HG03064 (cell line): ENCODE results near the gene VTI1B.
A peak's percentile ranks its signal among the peaks of the same experiment; 100 is the strongest.
"Not testable (repeated sequence)": the region's sequence is repeated elsewhere in the genome, so short reads cannot be mapped to it uniquely, and the experiment has no call there.

Experiments
- ATAC-seq: cut with Tn5 transposase; IDR thresholded peaks from one replicate; pipeline ENCODE4 v1.9.1; 2021; ENCODE audit warnings: low read depth; ENCODE audit not compliant: unreplicated experiment

The VTI1B gene

DNA sequence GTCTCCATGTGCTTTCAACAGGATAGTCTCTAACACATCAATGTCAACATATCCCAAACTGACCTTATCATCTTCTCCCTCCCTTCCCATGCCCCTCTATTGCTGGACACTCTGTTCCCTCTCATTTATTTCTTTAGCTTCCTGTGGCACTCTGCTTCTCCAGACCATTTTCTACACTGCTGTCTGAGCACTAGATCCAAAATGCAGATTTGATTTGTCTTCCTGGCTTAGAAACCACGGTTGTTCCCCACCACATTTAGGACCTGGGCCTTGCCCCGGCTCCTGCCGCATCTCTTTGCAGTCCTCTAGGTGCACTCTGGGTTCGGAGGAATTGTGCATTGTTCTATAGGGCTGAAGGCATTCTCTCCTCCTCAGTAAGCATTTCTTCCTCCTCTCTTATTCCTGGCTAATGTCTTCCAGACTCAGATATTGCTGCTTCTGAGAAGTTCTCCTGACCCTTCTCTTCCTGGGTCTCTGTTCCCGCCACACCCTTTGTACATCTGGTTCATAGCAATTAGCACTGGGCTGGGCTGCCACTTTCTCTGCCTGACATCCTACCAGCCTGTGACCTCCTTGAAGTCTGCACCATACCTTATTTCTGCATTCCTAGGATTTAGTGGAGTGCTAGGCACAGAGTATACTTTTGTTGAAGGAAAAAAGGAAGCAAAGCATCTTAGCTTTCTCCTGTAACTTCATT is 40.8 kb downstream of the VTI1B start:
- no peak for ATAC-seq

DNA sequence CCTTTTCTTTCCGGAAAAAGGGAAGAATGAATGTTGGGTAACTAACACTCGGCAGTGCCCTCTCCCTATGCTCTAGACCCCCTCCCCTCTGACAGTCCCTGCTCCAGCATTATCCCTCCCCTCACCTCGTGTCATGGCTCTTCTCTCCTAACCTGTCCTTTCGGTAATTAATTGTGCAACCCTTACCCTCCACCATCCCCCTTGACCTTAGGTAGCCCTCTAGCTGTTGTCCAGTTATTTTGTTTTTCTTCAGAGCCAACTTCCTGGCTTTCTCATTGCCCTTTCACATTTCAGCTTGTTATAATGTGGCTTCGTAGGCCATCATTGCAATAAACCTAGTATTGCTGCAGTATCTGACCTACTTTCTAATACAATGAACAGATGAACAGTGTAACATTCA is 43.5 kb downstream of the VTI1B start:
- ATAC-seq = no peak

DNA sequence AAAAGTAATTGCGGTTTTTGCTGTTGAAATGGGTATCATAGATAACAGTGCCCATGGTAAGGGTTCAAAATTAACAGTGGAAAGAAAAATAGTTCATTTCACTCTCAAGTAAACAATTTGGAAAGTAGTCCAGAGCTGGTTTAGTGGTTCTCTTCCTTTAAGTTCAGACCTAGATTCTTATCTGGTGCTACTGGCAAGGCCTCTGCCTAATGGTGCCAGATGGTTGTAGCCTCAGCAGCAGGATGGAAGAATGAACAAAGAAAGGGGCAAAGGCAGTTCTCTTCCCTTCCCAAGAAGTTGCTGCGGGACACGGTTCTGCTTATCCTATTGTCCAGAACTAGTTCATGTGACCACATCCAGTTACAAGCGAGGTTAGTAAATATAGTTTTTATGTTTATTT is 44.2 kb downstream of the VTI1B start:
- ATAC-seq = no peak

DNA sequence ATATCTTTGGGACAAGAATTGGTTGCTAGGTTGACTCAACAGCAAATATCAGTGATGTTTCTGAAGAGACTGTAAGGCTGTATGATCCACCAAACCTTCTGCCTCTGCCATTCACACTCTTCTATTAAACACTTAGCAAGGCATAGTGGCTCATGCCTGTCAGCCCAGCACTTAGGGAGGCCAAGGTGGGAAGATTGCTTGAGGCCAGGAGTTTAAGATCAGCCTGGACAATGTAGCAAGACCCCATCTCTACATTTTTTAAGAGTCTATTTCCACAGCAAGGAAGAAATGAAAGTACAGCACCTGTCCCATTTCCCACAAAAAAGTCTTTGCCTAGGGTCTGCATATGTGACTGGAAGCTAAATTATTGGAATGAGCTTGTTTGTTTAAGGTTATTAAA is 46.9 kb downstream of the VTI1B start:
- no peak for ATAC-seq

DNA sequence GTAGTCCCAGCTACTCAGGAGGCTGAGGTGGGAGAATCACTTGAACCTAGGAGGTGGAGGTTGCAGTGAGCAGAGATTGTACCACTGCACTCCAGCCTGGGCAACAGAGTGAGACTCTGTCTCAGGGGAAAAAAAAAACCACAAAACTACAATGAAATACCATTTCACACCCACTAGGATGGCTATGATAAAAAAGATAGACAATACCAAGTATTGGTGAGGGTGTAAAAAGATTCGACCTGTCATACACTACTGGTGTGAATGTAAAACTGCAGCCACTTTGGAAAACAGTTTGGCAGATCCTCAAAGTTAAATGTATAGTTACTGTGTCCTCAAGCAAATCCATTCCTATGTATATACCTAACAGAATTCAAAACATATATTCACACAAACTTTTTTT is 48.3 kb downstream of the VTI1B start:
- not testable (repeated sequence) for ATAC-seq

DNA sequence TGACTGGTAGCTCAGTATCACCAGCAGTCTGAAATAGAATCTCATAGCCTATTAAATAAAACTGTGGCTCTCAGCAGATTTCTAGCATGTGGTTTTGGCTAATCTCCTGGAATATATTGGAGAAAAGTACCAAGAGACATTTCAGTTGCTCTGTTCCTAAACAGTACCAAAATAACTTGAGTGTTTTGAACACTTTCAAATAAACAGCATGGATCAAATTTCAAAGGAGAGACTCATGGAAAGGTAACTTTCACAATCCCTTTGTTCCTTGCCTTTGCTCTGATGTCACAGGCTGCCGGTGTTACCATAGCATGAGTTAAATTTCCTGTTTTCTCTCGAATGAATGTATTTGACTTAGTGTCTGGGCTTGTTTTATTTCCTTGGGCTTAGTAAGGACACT is 51.3 kb downstream of the VTI1B start:
- no peak for ATAC-seq

DNA sequence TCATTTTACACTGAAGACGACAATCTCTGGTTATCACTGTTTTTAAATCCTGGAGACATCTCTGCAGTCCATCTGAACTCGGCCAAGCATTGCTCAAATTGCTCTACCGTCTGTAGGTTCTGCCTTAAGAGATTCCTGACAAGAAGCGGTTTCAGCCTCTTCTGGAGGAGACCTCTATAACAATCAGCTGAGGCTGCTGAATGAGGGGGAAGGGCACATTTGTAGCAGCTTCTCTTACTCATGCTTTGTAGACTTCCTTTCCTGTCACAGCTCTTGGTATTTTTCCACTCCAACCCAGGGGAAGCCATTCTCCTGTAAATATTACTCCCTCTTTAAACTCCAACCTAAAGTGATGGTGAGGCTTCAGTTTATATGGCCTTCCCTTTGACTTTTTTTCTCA is 51.8 kb downstream of the VTI1B start:
- no peak for ATAC-seq

DNA sequence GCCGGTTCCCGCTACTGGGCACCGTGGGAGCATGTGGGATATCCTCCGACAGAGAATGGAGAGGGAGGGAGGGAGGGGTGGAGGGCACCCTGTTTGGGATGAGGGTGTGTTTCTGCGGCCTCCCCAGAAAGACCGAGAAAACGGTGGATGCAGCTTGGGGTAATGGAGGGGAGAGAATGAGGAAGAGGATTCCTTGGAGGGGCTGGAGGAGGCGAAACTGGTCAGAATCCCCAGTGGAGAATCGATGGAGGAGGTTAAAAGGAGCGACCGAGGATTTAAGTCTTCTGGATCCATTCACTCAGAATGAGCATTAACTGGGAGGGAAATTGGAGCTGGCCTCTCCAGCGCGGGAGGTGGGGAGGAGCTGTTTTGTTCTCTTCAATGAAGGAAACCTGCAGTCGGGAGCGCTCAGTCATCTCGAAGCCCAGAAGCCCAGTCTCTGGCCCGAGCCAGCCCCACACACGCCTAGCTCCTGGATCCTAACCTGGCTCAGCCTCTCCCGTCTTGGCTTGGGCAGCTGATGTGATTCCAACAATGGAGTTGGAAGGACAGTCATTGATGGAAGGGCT is 54.1 kb downstream of the VTI1B start:
- ATAC-seq = no peak

DNA sequence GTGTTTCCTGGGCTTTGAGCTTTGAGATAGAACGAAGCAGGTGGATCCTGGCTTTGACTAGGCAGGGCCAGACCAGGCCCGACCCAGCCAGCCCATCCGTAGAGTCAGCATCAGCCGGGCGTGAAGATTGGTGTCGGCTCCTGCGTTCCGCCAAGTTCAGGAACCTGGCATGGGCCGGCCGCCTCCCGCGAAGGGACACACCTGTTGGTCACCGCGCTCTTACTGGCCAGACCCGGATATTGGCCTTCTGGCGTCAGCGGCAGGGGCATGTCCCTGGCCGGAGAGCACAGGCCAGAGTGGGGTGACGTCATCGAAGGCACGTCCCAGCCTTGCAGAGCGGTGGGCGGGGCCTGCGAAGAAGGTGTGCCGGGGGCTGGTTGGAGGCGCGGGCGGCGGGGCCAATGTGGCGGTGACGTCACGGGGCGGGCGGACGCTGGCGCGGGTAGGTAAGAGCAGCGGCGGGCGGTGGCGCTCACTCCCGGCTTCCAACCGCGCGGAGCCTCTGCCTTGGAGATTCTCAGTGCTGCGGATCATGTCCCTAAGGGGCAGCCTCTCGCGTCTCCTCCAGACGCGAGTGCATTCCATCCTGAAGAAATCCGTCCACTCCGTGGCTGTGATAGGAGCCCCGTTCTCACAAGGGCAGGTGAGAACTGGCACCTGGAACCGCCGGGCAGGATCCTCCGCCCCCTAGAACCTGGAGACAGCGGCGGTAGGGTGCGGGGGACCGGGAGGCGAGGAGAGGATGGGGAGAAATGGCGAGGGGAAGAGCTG is 54.8 kb downstream of the VTI1B start, which contains the start of gene ARG2:
TSS of gene ARG2 (plus strand) at position 475 of the 771 bp plus-strand sequence. CDS start at position 533, 58 bp downstream.
- ATAC-seq = peak; percentile 82

DNA sequence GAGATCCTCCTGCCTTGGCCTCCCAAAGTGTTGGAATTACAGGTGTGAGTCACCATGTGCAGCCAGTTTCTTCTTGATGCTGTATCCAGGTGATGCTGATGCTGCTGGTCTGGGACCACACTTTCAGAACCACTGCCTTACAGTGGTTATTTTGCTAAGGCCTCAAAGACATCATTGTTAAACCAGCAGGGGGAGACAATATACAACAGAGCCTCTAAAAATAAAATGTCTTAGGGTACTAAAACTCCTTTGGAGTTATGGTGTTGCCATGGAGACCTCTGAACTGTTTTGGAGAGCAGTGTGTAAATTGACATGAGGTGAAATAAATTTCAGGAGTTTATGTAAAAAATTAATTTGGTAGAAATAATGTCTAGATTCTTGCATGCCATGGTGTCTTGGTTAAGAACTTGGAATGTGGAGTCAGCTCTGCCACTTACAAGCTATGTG is 55.8 kb downstream of the VTI1B start:
- no peak for ATAC-seq

DNA sequence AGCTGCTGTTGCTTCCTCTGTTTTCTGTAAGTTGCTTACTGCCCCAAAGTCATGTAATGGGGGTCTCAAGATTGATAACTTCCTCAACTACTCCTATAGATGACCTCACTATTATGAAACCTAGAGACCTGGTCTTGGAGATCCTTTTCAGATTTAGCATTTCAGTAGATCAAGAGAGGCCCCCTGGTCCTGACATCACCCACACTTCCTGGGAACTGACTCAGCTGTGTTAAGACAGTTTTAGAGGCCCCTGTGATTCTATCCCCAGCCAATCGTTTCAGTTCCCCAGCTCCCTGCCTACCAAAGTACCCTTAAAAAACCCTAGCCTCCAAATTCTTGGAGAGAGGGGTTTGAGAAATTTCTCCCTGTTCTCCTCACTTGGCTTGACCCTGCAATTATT is 63.9 kb downstream of the VTI1B start:
- ATAC-seq = no peak

DNA sequence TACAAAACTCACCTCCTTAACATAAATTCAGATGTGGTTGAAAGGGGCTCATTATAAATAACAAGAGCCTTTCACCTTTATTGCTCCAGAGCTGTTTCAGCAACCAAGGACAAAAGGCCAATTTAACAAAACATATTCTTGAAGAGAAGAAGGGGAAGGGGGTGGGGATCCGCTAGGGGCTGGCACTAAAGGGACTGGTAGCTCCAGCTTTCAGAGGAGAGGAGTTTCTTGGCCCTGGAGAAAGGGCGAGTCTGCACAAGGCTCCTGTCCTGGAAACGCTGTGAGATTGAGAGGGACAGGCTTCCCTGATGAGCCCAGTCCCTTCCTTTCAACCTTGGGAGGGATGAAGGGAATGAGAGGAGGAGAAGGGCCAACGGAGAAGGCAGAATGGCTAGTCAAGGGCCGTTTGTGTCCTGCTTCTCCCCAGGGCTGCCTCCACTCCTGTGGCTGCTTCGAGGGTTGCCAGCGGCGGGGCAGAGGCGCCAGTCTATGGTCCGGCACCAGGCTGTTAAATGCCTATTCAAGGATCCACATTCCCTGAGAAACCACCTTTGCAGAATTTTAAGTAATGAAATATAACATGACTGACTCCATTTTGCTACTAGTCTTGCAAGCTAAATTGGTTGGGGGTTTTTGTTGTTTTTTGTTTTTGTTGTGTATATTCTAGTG is 64.7 kb downstream of the VTI1B start:
- no peak for ATAC-seq

DNA sequence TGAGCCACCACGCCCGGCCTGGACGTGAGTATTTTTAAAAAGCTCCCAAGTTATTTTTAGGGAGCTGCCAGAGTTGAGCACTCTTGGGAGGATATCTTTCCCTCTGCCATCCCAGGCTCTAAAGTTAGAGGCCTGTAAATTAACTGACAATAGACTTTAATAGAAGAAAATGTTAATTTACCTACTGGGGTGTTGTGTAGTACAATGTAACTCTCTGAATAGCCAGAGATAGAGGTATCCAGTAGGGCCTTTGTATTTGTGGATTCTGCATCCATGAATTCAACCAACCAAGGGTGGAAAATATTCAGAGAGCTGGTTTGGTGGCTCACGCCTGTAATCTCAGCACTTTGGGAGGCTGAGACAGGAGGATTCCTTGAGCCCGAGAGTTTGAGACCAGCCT is 66.8 kb downstream of the VTI1B start:
- no peak for ATAC-seq

DNA sequence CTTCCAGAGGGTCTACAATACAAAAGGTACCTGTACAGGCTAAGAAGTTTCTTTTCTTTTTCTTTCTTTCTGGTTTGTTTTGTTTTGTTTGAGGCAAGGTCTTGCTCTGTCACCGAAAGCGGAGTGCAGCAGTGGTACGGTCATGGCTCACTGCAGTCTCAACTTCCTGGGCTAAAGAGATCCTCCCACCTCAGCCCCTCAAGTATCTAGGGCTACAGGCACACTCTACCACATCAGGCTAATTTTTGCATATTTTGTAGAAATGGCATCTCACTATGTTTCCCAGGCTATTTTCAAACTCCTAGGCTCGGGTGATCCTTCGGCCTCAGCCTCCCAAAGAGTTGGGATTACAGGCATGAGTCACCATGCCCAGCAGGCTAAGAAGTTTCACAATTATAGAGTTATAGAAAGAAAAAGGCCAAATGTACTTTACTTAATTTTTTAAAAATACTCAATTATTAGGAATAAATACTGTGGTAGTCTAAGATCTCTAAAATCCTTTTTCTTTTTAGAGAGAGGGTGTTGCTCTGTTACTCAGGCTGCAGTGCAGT is 71.4 kb downstream of the VTI1B start:
- peak; percentile 66 for ATAC-seq

DNA sequence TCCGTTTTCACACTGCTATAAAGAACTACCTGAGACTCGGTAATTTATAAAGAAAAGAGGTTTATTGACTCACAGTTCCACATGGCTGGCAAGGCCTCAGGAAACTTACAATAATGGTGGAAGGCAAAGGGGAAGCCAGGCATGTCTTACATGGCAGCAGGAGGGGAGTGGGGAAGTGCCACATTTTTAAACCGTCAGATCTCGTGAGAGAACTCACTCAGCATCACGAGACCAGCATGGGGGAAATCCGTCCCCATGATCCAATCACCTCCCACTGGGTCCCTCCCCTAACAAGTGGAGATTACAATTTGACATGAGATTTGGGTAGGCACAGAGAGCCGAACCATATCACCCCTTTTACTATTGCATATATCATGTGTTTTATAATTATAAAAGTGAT is 72.4 kb downstream of the VTI1B start:
- ATAC-seq = no peak

DNA sequence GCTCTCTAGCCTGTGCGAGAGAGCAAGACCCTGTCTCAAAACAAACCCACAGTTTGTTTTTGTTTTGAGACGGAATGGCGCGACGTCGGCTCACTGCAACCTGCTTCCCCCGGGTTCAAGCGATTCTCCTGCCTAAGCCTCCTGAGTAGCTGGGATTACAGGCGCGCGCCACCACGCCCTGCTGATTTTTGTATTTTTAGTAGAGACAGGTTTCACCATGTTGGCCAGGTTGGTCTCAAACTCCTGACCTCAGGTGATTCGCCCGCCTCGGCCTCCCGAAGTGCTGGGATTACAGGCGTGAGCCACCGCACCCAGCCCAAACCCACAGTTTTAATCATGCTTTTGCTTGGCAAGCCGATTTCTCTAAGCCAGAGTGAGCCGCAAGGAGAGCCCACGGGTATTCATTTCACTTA is 73.9 kb downstream of the VTI1B start:
- not testable (repeated sequence) for ATAC-seq

DNA sequence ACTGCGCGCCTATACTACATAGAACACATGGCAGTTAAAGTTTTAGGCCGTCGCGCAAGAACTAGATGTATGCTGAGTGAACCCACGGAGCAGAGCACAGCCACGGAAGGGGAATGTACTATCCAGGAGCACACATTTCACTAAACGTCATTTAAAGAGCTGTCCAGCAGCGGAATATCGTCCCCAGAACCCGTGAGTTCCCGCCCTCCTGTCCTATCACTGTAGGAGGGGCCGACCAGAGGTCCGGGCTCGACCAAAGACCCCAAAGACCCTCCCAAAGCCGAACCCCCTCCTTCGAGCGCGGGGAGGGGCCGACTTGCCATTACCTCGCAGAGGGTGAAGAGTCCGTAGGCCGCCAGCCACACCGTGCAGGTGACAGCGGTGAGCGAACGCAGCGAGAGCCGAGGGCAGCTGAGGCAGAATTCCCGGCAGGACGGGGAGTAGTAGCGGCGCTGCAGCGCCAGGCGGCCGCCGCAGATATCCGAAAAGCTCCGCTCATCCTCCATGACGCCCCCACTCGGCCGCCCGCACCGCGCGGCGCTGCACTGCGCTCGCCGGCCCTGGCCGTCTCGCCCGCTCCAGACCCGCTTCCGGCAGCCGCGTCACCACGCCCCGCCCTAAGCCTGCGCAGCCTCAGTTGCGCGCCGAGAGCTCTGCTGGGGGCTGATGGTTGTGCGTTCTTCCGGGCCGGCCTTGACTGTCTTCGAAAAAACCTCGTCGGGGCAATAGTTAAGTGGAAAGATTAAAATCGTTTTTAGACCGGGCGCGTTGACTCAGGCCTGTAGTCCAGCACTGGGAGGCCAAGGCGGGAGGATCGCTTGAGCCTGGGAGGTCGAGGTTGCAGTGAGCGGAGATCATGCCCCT is 74.5 kb downstream of the VTI1B start, which contains the start of gene PIGH:
TSS of gene PIGH (minus strand) at position 571 of the 864 bp plus-strand sequence. CDS start at position 506, 65 bp downstream.
- ATAC-seq = peak; percentile 89
